Esophagus muscularis mucosa (tissue), 4 donors: ENCODE results near the gene VPS18. TPM values are rescaled to one million over a fixed set of nuclear protein-coding genes. Genes with fewer than 3 reads are reported as not detected.

Experiments
- DNase-seq: peaks from one replicate; pipeline ENCODE4 v3.0.0-alpha.2; 2017; ENCODE audit errors: extremely low spot score
- H3K27ac ChIP-seq, 4 donors: fragments of 200-600 bp; sonication (generic); replicated peaks in 1 of 4; 1 replicate in 3 of 4; 2 replicates in 1 of 4; pipeline ENCODE4 v1.5.1; 2016 to 2019; ENCODE audit warnings: mild to moderate bottlenecking in 1 of 4
- H3K27me3 ChIP-seq, 4 donors: fragments of 200-600 bp; sonication (generic); one replicate each; pipeline versions ENCODE4 v1.5.1 to v1.6.0; 2016 to 2019
- H3K36me3 ChIP-seq, 4 donors: fragments of 200-600 bp; sonication (generic); one replicate each; pipeline ENCODE4 v1.5.1; 2016 to 2019
- H3K4me1 ChIP-seq, 4 donors: fragments of 200-600 bp; sonication (generic); one replicate each; pipeline ENCODE4 v1.5.1; 2016 to 2019
- H3K4me3 ChIP-seq, 4 donors: fragments of 200-600 bp; sonication (generic); 1 replicate in 2 of 4; 2 replicates in 2 of 4; pipeline ENCODE4 v1.5.1; 2016 to 2019; ENCODE audit warnings: mild to moderate bottlenecking in 4 of 4, moderate library complexity in 1 of 4
- H3K9me3 ChIP-seq, 4 donors: fragments of 200-600 bp; sonication (generic); 1 replicate in 3 of 4; 2 replicates in 1 of 4; pipeline ENCODE4 v1.5.1; 2016 to 2019
- EP300 ChIP-seq: sonication (generic); formaldehyde crosslinking; IDR thresholded peaks from one replicate; pipeline ENCODE4 v1.6.1; 2017; ENCODE audit warnings: antibody characterized with exemption
- POLR2A ChIP-seq: fragments of 450-650 bp; IDR thresholded peaks from one replicate; pipeline ENCODE4 v1.6.1; 2017; ENCODE audit warnings: antibody characterized with exemption, moderate library complexity, mild to moderate bottlenecking, low read depth
- POLR2AphosphoS5 ChIP-seq, 2 donors: sonication (generic); formaldehyde crosslinking; IDR thresholded peaks; one replicate each; pipeline ENCODE4 v1.6.1; 2017; ENCODE audit warnings: antibody characterized with exemption in 2 of 2
- WGBS: methylation state at CpG from one replicate; pipeline ENCODE4 v1.1.5; 2018; 5-methylcytosine and 5-hydroxymethylcytosine counted together
- intact Hi-C: fragments of 100-400 bp; cut with DNase I; formaldehyde crosslinking; loops from one replicate; pipeline ENCODE4 v1.15.1; 2023
- total RNA-seq, 4 donors: library from RNA; depleted of rRNA; stranded (reverse); fragments of >200 nt; gene quantifications; one replicate each; pipeline versions ENCODE4 v1.1.0 to v1.2.1, GENCODE V29; 2016
- TF ChIP-seq, protein P1 (sequence below), 3 experiments: fragments of 200-600 bp in 2 of 3; fragments of 450-650 bp in 1 of 3; sonication (generic) in 2 of 3; IDR thresholded peaks; one replicate each; pipeline ENCODE4 v1.5.1; 2017 to 2019; ENCODE audit warnings: antibody characterized with exemption in 3 of 3, mild to moderate bottlenecking in 2 of 3, moderate library complexity in 1 of 3

Gene VPS18
- total RNA-seq, 4 donors from 2014 or later = 28.7 to 36.6 (median 32.2) TPM

GRCh38 chr15:40846841-40847222 lies 47.4 kb upstream of the VPS18 start:
- H3K4me1 ChIP-seq = peaks cover 16 to 23% (median 20%) of the 10 kb centered on the region in 4 donors
- no peak for DNase-seq
- no peak overlapping the region for H3K27ac ChIP-seq
- H3K9me3 ChIP-seq = no peaks in the 10 kb centered on the region
- TF ChIP-seq POLR2A (no peak), POLR2AphosphoS5 (IDR thresholded peaks at IDR 0.05) (no peak), EP300 (no peak)
- TF ChIP-seq, protein P1, sequence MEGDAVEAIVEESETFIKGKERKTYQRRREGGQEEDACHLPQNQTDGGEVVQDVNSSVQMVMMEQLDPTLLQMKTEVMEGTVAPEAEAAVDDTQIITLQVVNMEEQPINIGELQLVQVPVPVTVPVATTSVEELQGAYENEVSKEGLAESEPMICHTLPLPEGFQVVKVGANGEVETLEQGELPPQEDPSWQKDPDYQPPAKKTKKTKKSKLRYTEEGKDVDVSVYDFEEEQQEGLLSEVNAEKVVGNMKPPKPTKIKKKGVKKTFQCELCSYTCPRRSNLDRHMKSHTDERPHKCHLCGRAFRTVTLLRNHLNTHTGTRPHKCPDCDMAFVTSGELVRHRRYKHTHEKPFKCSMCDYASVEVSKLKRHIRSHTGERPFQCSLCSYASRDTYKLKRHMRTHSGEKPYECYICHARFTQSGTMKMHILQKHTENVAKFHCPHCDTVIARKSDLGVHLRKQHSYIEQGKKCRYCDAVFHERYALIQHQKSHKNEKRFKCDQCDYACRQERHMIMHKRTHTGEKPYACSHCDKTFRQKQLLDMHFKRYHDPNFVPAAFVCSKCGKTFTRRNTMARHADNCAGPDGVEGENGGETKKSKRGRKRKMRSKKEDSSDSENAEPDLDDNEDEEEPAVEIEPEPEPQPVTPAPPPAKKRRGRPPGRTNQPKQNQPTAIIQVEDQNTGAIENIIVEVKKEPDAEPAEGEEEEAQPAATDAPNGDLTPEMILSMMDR (IDR thresholded peaks at IDR 0.05) = no peak
- H3K27me3 ChIP-seq = peaks cover 0 to 54% (median 23%) of the 10 kb centered on the region in 4 donors
- intact Hi-C loops = no loop called here
- H3K36me3 ChIP-seq = no peaks in the 10 kb centered on the region
- H3K4me3 ChIP-seq = no peak overlapping the region

GRCh38 chr15:40847223-40847961 lies 46.9 kb upstream of the VPS18 start:
- Histone ChIP-seq H3K27ac (no peak overlapping the region), H3K4me1 (peaks cover 16 to 23% (median 20%) of the 10 kb centered on the region in 4 donors), H3K27me3 (peaks cover 0 to 49% (median 23%) of the 10 kb centered on the region in 4 donors), H3K36me3 (no peaks in the 10 kb centered on the region), H3K4me3 (no peak overlapping the region), H3K9me3 (no peaks in the 10 kb centered on the region)
- TF ChIP-seq POLR2A (no peak), POLR2AphosphoS5 (IDR thresholded peaks at IDR 0.05) (no peak), EP300 (no peak)
- TF ChIP-seq, protein P1 (IDR thresholded peaks at IDR 0.05) = no peak
- intact Hi-C loops = no loop called here
- DNase-seq = no peak
- WGBS = 72% methylated on average over 5 of the region's 7 CpGs

DNA sequence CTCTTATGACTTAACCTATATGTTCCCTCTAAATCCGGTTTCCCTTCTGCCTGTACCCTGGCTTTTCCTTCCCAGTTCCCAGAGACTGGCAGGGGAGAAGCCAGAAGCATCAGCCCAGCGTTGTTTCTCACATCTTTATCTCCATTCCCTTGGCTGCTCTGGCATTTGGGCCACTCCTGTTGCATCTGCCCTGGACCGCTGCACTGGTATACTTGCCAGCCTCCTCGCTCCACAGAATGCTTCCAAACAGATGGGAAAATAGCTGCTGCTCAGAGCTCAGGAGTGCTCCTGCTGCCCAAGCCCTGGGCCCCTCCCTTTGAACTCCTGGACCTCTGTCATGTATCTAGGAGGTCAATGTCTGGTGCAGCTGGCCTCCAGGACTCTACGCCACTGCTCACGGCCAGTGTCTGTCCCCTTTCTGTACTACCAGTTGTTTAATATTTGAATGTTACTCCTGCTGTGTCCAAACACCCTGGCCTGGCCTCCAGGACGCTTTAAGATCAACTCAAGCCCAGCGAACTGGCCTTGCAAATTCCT lies 43.6 kb upstream of the VPS18 start:
- DNase-seq = no peak
- Histone ChIP-seq H3K27ac (no peak overlapping the region), H3K4me3 (no peak overlapping the region), H3K4me1 (peaks cover 0 to 3% (median 0%) of the 10 kb centered on the region in 4 donors), H3K36me3 (no peaks in the 10 kb centered on the region), H3K27me3 (peaks cover 0 to 39% (median 5%) of the 10 kb centered on the region in 4 donors), H3K9me3 (no peaks in the 10 kb centered on the region)
- WGBS = 87% methylated on average over 8 of the region's 8 CpGs
- TF ChIP-seq POLR2AphosphoS5 (IDR thresholded peaks at IDR 0.05) (no peak), POLR2A (no peak), EP300 (no peak)
- TF ChIP-seq, protein P1 (IDR thresholded peaks at IDR 0.05) = no peak
- intact Hi-C loops = no loop called here

DNA sequence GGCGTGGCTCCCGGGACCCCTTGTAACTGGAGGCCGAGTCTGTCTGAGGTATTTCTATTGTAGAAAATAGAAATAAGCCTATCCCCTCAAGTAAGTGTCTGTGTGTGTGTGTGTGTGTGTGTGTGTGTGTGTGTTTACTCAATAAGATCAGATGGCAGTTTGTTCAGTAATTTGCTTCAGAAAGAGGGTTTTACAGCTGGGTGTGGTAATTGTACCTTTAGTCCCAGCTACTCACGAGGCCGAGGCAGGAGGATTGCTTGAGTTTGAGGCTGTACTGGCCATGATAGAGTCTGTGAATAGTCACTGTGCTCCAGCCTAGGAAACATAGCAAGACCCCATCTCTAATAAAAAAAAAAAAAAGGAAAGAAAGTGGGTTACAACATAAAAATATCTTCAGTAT lies 41.7 kb upstream of the VPS18 start:
- no peak overlapping the region for H3K27ac ChIP-seq
- H3K27me3 ChIP-seq = peaks cover 0 to 31% (median 0%) of the 10 kb centered on the region in 4 donors
- no peaks in the 10 kb centered on the region for H3K9me3 ChIP-seq
- peaks cover 0 to 5% (median 4%) of the 10 kb centered on the region in 4 donors for H3K4me1 ChIP-seq
- no peak for TF ChIP-seq POLR2A
- TF ChIP-seq, protein P1 (IDR thresholded peaks at IDR 0.05) = no peak
- TF ChIP-seq POLR2AphosphoS5 (IDR thresholded peaks at IDR 0.05) = no peak
- no peak for TF ChIP-seq EP300
- no peak for DNase-seq
- intact Hi-C loops = no loop called here
- 91% methylated on average over 5 of the region's 5 CpGs for WGBS
- H3K36me3 ChIP-seq = no peaks in the 10 kb centered on the region
- H3K4me3 ChIP-seq = no peak overlapping the region
